GM21717 (cell line): Measurements from ENCODE around the gene NBAS.

Experiments used
- ATAC-seq: cut with Tn5 transposase; IDR thresholded peaks from one replicate; pipeline ENCODE4 v1.9.1; 2021; ENCODE audit warnings: mild to moderate bottlenecking, moderate library complexity; ENCODE audit not compliant: unreplicated experiment

The NBAS gene

DNA sequence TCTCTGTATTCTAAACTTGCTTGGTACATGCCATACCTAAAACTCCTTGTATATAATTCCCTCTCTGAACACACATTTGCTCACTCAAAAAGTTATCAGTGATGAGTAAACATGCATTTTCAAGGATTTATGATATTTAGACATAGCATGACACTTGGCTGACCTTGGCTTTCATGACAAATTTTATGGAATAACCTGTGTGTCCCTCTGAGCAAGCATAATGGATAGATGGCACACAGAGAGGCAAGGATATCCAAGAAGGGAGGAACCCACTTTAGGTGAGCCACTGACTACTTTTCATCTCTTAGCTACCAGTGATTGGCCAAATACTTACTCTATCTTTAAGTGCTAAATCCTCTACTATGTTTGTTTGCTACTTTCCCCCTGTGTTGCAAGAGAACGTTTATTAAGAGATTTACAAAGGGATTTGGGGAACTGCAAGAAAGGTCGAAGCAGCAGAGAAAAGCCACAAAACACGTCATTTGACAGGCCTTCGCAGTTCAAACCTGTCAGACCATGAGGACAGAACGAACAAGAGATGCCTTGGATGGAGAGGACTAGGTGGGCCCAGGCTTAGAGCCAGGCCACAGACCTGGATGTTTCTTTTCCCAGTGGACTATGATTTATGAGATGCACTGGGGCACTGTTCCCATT lies 379.9 kb downstream of the NBAS start:
- ATAC-seq: no peak

DNA sequence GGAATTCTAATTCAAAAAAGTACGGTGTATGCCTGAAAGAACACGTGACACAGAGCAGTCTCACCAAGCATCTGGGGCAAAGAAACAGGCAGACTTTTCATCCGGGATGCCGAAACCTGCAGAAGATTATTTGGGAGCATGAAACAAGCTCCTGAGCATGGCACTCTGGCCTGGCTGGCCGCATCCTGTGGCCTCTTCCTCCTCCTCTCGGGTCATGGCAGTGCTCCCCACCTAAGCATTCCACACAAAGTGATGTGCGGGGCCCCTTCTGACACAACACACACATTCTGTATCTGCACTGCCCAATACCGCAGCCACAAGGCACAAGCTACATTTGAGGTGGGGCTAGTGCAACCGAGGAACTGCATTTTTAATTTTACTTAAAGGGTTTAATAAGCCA lies 380.8 kb downstream of the NBAS start:
- ATAC-seq: no peak

DNA sequence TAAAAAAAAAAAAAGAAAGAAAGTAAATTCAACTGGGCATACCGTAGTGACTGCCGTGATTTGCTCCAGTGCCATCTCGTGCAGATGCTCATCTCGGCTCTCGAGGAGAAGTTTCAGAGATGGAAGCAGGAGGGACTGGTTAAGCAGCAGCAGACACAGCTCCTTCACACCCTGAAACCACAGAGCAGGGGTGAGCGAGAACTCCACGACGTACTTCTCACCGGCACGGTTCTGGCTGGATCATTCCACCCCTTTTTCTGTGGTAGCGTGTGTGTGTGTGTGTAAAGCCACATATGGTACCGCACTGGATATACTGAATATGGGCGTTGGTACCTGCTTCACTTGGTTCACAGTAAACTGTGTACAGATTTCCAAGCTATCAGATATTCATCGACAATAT lies 382.2 kb downstream of the NBAS start:
- ATAC-seq: no peak

DNA sequence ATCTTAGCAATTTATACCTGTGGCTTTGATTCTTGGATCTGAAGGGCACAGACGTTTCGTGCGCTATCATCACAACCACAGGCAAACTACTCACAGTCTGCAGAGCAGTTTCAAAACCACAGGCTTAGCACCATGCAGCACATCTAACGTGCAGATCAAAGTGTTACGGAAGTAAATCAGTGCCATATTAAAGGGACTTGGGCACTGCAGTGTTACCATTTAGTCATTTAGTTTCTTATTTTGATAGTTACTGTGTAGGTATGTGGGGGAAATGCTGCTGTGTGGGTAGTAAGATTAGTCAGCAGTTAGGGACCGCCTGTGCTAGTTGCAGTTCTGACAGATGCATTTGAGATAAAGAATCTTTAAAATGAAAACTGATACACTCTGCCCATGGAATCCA lies 384.0 kb downstream of the NBAS start:
- ATAC-seq: peak; percentile 96

DNA sequence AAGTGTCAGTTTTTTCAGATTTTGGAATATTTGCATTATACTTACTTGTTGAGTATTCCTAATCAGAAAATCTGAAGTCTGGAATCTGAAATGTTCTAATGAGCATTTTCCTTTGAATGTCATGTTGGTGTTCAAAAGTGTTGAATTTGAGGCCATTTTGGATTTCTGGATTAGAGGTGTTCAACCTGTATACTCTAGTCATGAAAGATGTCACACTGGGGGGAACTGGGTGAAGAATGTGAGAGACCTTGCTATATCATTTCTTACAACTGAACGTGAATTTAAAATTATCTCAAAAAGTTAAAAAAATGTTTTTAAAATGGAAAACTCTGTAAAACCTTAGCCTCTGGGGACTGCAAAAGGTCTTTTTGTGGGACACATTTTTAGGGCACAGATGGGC lies 384.5 kb downstream of the NBAS start:
- ATAC-seq: no peak

DNA sequence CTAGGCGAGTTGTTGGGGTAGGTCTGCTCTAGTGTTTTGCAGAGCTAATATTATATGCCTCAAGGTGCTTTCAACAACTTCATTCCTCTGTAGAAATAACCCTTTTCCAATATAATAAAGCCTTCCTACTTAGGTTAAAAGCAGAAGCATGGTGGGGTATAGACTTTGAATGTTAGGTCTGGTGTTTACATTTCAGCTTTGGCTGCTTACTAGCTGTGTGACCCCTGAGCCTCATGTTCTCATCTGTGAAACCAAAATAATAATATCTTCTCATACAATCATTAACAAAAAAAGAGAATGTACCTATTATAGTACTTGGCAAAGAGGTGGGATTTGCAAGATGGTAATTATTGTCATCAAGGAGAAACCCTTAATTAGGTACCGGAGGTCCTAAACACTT lies 386.6 kb downstream of the NBAS start:
- ATAC-seq: no peak

DNA sequence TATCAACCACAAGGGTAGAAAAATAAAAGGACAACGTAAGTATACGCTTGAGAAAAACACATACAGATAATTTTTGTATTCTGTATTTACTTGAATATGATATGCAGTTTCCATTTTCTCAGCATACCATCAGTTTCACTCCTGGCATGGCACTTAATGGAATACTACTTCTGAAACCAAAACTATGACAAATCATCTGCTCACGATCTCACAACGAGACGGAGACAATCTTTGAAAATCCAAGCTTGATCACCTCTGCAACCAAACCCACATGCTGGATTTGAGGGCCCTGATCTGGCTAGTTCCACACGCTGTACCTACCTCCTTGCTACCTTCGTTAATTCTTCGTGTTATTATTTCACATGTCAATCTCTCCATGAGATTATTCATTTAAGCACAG lies 387.6 kb downstream of the NBAS start:
- ATAC-seq: no peak

DNA sequence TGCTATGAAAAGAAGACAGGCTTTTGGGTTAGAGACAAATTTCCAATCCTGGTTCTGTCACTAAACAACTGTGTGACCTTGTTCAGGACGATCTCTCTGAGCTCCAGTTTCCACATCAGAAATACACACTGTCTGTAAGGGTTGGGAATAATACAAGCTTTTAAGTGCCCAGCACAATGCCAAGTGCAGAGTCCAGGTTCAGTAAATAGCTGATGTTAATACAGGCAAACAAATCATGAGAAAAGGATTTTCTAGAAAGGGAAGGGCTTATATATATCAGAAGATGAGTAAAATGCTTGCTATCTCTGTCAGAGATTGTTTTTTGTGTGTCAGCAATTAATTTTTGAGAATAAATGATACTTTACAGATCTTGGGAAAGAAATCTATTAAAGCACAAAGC lies 388.3 kb downstream of the NBAS start:
- no peak for ATAC-seq

DNA sequence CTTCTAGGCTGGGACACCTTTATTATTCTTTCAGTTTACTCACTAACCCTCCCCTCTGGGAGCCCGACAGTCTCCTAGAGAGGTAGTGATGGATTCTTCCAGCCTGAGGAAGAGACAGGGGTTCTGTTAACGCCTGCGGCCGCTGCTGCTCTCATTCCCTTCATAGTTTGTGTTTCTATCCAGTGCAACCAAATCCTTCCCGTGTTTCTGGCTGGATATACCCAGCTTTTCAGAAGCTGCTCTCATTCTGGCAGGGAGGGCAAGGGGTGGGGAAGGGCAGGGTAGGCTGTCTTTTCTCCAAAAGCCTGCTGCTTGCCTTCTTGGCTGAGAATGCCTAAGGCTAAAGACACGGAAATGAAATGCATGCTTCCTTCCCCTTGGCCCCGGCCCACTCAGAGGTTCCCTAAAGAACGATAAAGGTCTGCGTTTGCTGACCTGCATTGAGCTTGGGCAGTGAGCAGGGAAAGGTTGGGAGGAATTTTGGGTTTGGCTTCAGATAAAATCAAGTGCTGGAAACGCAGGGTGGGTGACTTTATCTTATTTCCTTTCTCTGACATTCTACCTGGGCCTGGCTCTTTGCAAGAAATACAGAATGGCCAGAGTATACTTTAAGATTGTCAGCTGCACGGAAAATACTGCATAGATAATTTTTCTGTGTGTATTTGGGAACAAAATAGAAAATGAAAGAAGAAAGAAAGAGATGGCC lies 390.9 kb downstream of the NBAS start:
- ATAC-seq: no peak

DNA sequence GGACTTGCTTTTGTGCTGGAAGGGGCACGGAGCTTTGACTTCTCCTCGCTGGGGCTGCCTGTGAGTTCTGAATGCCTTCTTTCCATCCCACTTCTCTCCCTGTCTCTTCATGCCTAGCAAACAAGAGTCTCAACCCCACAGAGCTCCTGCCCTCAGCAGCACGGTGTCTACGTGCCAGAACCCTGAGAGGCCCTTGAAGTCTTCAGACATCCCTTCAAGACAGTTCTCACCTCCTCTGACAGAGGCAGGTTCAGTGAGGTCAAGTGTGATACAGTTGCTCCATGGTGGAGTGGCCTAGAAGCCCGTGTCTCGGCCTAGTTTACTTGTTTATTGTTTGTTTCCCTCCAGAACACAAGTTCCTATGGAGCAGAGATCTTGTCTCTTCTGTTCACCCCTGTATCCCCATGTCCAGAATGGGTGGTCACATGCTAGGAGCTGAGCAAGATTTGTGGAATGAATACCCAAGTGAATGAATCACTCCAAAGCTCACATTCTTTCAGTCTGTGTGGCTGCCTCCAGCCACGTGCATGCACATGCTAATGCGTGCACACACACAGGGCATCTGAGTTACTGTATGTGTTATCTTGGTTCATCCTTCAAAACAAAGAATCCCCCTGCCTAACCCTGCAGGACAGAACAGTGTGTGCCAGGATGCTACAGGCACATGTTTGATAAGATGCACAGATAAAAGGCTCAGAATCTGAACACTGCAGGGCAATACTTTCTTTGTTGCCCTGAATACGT lies 391.6 kb downstream of the NBAS start:
- ATAC-seq: no peak

DNA sequence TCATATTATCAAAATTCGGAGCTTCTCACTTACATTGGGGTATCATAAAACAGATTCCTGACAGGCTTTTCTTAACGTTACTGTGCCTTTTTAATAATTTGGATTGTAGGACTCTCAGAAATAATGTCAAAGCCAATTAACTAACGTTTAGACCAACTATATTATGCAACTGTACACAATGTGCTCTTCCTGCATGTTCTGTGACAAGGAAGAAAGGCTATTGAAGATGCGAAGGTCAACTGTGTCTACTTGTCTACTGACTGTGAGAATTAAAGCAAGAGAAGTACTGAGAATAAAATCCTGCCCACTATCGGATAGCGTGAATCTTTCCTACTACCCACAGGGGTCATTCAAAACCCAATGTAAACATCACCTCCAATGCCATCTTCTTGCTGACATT lies 393.0 kb downstream of the NBAS start:
- no peak for ATAC-seq

DNA sequence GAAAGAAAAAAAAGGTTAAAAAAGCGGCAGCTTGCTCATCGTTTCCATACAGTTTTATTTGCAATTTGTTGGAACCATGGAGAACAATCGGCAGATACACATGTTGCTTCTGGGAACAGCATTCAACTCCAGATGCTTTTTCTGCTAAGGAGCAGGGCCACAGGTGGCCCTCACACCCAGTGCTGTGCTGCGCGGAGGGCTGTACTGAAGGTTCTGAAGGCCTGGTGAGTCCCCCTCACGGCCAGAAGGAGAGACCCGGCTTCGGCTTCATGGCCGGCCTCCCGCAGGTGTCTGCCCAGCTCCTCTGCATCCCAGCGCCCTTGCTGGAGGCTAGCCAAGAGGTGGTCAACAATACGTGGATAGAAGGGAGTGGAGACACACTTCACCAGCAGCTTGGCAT lies 394.3 kb downstream of the NBAS start:
- ATAC-seq: no peak

DNA sequence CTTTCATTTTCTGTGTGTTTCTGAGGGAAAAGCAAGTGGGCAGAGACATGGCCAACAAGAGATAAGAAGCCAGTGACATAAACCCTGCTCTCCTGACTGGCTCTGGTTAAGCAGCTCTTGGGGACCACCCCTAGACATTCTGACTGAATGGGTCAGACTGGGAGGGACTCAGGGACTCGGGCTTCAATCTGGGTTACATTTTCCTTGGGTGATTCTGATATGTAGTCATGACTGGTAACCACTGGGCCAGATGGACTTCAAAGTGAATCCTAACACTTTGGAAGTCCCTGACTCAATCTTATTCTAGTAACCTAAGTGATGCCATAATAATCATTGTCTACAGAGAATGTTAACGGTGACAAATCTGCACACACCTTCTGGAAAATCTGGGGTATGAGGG lies 397.8 kb downstream of the NBAS start:
- no peak for ATAC-seq

DNA sequence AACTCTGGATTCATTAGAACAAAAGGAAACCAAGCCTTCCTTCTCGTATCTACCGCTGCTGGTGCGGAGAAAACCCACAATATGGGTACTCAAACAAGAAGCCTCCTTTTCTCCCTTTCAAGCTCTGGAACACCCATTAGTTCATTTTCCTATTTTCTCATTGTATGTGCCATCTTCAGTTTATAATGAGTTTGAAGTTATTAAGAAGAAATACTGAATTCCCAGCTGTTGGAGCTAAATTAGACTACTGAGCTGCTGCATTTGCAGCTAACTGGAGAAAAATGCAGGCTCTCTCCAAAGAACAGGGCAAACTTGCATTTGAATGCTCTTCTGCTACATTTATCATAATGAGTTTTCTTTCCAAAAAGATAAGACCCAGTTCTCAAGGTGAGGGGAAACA lies 398.5 kb downstream of the NBAS start:
- no peak for ATAC-seq

DNA sequence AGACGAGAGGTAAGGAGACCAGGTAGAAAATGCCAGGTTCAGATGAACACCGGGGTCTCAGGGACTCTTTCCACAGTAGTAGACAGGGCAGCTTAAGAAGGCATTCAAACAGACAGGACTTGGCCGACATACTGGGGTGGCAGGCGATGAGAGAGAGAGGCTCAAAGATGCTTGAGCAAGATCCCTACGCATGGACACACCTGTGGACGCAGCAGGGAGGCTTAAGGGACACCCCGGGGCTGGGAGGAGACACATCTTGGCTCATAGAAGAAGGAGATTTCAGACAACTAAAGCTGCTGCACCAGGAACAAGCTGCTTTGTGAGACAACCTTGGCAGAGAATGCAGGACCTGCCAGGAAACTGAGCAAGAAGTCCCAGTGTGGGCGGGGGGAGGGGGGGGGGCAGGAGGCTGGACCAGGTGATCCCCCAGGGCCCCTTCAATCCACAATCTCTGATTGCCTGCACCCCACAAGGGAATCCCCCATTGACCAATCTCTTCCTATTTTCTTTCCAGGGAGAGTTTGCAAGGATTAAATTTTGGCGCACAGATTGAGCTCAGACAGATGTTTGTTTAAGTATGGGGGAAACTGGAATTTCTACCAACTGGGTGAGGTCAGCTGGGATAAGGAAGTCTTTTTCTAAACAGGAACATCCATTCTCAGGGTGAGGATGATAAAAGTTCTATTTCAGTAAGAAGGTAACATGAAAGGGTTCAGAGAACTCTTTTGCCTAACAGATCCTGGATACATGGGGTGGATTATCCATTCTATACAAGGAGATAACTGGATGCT lies 400.7 kb downstream of the NBAS start:
- ATAC-seq: no peak

DNA sequence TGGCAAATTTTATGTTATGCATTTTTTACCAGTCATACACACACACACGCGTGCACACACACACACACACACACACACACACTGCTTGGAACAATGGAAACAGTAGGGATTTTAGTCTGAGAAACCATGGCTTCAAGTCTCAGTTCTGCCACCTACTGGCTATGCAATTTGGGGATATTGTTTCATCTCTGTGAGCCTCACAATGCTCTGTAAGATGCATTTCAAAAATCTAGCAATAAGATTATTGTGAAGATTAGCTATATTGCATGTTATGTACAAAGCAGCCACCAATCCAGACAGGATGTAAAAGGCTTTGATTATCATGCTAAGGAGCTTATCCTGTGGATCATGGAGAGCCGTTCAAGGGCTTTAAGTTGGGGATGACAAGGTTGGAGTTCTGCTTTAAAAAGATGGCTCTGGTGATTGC lies 401.4 kb downstream of the NBAS start:
- no peak for ATAC-seq

DNA sequence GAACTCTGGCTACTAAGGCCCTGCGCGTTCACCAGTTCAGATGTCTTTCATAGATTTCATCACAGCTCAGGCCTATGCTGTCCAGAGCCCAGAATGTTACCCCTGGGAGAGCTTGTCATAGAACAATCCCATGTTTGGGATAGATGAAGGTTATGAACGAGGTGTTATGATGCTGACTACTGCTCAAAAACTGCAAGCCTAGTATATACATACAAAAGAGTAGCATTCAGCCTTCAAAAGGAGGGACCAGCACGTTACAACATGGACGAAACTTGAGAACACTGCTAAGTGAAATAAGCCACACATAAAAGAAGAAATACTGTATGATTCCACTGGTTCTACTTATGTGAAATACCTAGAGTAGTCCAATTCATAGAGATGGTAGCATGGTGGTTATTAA lies 401.9 kb downstream of the NBAS start:
- ATAC-seq: no peak

DNA sequence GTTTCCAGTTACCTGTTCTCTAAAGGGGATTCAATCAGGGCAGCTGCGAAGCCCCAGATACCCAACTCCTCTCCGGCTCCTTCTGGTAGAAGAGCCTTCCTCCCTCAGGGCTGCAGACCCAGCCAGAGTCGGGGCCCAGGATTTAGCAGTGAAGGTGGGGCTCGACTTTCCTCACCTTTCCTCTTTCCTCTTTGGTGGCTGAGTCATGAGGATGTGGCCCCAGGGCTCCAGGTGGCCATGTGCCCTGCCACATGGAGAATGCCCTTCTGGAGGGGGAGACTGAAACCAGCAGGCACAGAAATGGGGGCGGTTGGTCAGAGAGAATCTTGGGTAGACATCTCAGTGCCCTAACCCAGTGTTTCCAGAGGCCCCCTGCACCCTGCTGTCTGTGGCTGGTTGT lies 402.6 kb downstream of the NBAS start:
- no peak for ATAC-seq

DNA sequence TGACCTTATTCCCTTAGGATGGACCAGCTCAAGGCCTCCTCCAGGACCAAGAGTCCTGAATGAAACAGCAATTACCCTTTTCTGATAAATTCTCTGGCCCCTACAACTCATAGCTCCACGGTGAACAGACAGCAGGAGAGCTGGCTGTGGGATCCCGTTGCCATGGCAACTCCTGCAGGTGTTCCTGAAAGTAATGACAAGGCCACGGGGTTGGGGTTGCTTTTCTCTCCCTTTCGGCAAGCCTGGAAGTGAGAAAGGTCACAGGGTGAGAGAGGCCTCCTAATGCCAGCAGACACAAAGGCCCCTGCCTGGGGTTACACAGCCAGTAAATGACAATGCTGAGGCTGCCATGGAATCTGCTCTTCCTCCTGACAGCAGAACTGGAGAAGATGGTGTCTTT lies 403.0 kb downstream of the NBAS start:
- no peak for ATAC-seq

DNA sequence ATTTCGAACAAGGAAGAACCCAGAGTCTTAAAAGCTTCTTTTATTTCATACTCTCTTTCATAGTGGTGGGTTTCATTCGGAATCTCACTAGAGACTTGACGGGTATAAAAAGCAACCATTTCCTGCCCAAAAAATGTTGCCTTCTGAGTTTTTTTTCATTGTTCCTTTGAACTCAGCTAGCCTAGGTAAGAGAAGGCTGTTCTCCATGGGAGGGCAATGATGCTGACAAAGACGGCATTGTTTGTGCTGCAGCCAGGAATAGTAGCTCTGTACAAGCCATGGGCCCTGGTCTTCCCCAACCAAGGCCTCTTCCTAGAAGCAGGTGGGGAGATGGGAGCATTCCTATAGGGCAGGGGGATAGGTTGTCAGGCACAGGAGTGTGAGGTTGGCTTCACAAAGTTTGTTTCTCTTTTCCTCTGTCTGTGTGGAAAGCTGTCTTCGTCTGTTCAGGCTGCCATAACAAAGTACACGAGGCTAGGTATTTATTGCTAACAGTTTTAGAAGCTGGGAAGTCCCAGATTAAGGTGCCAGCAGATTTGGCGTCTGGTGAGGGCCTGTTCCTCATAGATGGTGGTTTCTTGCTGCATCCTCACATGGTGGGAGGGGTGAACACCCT lies 405.1 kb downstream of the NBAS start:
- ATAC-seq: no peak

DNA sequence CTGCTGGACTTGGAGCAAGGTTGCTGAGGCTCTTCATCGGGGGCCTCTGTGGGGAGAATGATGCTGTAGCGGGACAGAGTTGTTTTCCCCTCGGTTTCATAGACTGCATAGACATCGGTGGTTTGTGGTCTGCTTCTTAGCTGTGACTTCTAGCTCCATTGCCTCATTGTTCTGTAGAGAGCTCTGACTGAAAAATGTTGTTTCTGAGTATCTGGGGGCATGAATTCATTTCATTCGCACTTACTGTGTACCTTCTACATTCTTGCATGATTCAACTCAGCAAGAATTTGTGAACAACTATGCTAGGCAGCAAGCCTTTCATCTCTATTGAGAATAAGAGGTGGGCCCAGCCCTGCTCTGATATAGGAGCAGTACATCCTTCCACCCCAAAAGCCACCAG lies 406.8 kb downstream of the NBAS start:
- no peak for ATAC-seq
